Retinal pigment epithelial cell (primary cell): ENCODE data around the gene TSC22D4.
A peak's percentile ranks its signal among the peaks of the same experiment; 100 is the strongest.

Source experiments
- DNase-seq: peaks from one replicate; pipeline ENCODE4 v3.0.0-alpha.2; 2010; ENCODE audit warnings: low read depth
- H3K4me3 ChIP-seq: 2 replicates; pipeline ENCODE4 v1.5.1; 2011; ENCODE audit warnings: mild to moderate bottlenecking, low read length, control low read depth, moderate library complexity
- TF ChIP-seq, protein P1 (sequence below): conservative IDR thresholded peaks from 2 replicates; pipeline ENCODE4 v1.5.1; 2011; ENCODE audit warnings: low read depth, low read length, control low read depth, inconsistent platforms

Gene TSC22D4

DNA sequence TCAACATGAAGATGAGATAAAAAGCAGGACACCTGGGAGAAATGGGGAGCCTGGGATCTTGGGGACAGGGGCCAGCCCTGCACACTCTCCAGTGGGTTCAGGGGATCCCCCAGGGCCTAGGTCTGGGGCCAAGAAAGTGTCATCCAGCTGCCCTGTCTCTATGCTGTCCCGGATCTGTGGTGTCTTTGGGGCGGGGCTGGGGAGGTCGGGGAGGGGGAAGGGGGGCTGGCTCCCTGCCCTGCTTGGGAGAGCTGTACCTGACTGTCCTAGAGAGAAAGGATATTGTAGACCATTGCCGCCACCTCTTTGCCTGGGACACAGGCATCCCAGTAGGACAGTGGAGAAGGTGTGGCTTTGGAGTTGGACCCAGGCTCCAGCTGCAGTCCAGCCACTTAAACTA is 8.0 kb downstream of the TSC22D4 start:
- no peak for DNase-seq
- no peak overlapping the region for H3K4me3 ChIP-seq
- TF ChIP-seq, protein P1, sequence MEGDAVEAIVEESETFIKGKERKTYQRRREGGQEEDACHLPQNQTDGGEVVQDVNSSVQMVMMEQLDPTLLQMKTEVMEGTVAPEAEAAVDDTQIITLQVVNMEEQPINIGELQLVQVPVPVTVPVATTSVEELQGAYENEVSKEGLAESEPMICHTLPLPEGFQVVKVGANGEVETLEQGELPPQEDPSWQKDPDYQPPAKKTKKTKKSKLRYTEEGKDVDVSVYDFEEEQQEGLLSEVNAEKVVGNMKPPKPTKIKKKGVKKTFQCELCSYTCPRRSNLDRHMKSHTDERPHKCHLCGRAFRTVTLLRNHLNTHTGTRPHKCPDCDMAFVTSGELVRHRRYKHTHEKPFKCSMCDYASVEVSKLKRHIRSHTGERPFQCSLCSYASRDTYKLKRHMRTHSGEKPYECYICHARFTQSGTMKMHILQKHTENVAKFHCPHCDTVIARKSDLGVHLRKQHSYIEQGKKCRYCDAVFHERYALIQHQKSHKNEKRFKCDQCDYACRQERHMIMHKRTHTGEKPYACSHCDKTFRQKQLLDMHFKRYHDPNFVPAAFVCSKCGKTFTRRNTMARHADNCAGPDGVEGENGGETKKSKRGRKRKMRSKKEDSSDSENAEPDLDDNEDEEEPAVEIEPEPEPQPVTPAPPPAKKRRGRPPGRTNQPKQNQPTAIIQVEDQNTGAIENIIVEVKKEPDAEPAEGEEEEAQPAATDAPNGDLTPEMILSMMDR = no peak

DNA sequence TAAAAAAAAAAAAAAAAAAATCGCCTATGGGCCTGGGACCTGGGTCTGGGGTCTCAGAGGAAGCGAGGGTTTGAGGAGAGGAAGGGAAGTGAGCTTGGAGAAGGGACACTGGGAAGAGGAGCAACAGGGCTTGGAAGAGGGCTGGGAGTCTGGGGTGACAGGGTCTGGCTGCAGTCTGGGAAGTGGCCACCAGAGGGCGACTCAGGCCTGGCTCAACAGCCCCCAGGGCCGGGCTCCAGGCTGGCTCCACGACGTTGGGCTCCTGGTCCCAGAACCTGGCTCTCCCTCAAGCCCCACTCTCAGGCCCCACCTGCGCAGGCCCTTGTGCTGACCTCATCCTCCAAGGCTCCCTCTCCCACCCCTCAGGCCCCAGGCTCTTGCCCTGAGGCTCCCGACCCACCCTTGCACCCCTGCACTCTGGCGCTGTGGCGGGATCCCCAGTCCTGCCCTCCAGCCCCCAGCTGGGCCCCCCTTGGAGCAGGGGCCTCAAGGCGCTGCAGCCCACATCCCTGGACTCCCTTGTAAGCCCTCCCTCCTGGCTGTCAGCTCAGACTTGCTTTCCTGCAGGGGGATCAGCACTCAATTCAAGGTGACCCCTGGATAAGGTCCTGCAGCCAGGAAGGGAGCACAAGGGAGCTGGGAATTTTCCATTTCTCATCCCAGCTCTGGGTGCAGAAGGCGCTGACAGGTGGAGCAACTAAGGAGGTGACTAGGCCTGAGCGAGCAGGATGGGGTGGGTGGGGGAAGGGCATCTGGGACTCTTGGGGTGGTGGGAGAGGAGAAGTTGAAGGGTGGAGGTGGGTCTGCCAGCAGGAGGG is 9.6 kb downstream of the TSC22D4 start:
- no peak for DNase-seq
- H3K4me3 ChIP-seq = no peak overlapping the region

DNA sequence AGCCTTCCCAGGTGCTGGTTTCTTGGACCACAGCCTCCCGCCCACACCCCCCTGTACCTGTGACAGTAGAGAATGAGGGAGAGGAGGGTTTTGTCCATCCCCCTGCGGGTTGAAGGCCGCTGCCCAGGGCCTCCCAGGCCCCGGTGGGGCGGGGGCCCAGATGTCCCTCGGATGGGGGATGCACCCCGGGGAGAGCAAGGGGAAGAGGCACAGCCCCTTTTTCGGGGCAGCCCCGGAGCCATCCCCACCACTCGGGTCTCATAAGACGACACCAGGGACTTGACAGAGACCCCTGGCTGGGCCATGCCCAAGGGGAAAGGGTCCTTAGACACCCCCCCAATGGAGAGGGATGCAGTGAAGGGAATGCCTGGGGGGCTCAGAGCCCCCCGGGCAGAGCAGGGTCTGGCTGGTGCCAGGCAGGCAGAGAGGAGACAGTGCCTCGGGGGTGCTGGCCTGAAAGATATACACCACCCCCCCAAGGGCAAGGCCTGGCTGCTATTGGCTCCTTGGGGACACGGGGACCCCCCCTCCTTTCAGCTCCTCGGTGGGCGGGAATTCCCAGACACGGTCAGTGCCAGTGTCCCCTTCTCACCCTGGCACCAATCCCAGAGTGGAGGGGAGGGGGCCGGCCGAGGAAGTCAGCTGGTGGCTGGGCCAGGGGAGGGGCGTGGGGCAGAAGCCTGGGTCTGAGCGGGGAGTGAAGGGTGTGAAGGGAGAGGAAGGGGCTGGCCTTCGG is 11.2 kb downstream of the TSC22D4 start:
- H3K4me3 ChIP-seq = no peak overlapping the region
- TF ChIP-seq, protein P1 = no peak
- no peak for DNase-seq

More for the DNA sequence above, 9.6 kb downstream of the TSC22D4 start:
- TF ChIP-seq, protein P1 = peak; percentile 96

DNA sequence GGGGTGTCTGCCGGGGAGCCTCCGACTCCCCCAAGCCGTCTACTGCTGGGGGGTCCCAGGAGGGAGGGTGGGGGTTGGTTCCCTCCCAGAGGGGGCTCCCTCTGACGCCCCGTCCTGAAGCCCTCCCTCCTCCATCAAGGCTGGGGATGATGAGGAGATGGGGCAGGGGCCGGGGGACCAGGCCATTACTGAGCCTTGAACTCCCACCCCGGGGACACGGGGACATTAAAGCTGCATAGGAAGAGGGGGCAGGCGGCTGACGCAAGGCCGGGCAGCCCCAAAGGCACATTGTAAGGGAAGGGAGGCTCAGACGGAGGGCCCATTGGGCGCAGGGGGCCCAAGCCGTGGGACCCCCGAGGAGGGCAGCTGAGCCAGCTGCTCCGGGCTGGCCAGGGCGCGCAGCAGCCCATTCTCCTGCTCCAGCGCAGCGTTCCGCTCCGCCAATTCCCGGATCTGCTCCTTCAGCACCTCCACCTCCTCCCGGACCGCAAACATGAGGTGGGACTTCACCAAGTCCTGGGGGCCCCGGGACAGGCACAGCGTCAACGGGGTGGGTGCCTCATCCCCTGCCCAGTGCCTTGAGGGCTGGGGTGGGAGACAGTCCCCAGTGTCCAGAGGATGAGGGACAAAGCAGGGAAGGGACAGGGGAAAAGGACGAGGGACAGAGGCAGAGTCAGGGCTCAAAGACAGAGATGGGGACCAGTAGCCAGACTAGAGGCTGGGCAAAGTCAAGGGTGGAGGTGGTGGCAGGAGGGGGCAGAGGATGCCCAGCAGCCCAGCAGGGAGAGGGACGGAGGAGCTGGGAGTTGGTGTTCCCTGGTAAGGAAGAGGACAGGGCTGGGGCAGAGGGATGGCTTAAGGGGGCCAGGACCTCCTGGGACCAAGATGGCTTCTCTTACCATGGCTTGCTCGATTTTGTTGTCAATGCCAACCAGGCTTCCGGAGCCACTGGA is 12.1 kb downstream of the TSC22D4 start:
- TF ChIP-seq, protein P1 = no peak
- DNase-seq = no peak
- H3K4me3 ChIP-seq = no peak overlapping the region

DNA sequence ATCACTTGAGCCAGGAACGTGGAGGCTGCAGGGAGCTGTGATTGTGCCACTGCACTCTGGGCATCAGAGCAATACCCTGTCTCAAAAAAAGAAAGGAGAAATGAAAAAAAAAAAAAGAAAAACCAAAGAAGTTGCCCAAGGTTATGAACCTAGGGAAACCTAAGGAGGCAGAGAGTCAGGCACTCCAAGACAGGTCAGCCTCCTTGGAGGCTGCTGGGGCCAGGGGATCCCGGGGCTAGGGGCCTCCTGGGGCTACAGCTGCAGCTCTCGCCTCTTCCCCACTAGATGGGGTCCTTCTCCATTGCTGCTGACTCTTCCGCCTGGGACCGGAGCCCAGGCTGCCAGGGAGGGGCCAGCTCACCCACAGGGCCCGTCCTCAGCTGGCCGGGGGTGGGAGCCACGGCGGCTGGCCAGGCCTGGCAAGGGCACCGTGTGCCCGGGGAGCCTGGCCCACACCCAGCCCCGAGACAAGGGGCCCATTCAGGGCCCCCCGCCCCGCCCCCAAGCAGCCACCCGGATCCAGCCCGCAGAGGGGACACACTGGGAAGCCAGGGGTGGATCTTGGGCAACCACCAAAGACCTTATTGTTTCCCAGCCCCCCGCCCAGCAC is 13.2 kb downstream of the TSC22D4 start:
- no peak for DNase-seq
- H3K4me3 ChIP-seq = no peak overlapping the region
- TF ChIP-seq, protein P1 = peak; percentile 74

DNA sequence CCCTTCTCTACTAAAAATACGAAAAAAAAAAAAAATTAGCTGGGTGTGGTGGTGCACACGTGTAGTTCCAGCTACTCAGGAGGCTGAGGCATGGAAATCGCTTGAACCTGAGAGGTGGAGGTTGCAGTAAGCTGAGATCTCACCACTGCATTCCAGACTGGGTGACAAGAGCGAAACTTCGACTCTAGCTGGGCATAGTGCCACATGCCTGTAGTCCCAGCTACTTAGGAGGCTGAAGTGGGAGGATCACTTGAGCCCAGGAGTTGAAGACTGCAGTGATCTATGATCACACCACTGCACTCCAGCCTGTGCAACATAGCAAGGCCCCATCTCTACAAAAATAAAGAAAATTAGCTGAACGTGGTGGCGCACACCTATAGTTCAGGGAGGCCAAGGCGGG is 13.7 kb downstream of the TSC22D4 start:
- no peak overlapping the region for H3K4me3 ChIP-seq
- TF ChIP-seq, protein P1 = no peak
- DNase-seq = no peak
